PC-9 (cell line): ENCODE results near the gene RIMS3. TPM values are rescaled to one million over a fixed set of nuclear protein-coding genes. Genes with fewer than 3 reads are reported as not detected.

ENCODE experiments used
- BruUV-seq: library from RNA; stranded (reverse); fragments of 400-500 nt; replicated peaks from 2 replicates; lab custom pipeline; 2021; lab: Mats Ljungman, UMichigan
- CTCF ChIA-PET: fragments of 300-600 bp; sonication (Branson Sonifier 250); formaldehyde crosslinking; loops from one replicate; lab custom pipeline; 2022; ENCODE audit warnings: antibody characterized with exemption; lab: Charles Lee
- POLR2A ChIA-PET: fragments of 300-600 bp; sonication (Branson Sonifier 250); formaldehyde crosslinking; loops from one replicate; lab custom pipeline; 2022; ENCODE audit warnings: antibody characterized with exemption; ENCODE audit not compliant: unreplicated experiment; lab: Charles Lee
- DNase-seq, 2 experiments: peaks; one replicate each; pipeline versions ENCODE4 v3.0.0 to v3.0.0-alpha.2; 2015 to 2022; ENCODE audit warnings: mixed read lengths in 1 of 2
- H2AFZ ChIP-seq: fragments of 200-600 bp; sonication (generic); 2 replicates; pipeline ENCODE4 v1.8.1; 2017; ENCODE audit warnings: antibody characterized with exemption
- H3F3A ChIP-seq: fragments of 200-600 bp; sonication (generic); 2 replicates; pipeline ENCODE4 v1.8.1; 2017; ENCODE audit warnings: antibody characterized with exemption, mild to moderate bottlenecking, low read depth; ENCODE audit not compliant: insufficient read depth
- H3K27ac ChIP-seq: fragments of 200-600 bp; sonication (generic); 2 replicates; pipeline ENCODE4 v1.6.1; 2016; ENCODE audit warnings: mixed run types
- H3K27me3 ChIP-seq: fragments of 200-600 bp; sonication (generic); 2 replicates; pipeline ENCODE4 v1.6.1; 2016; ENCODE audit warnings: low read depth, mixed run types; ENCODE audit not compliant: insufficient read depth
- H3K36me3 ChIP-seq: fragments of 200-600 bp; sonication (generic); 2 replicates; pipeline ENCODE4 v1.6.1; 2016; ENCODE audit warnings: low read depth, mixed run types
- H3K4me1 ChIP-seq: fragments of 200-600 bp; sonication (generic); replicated peaks from 2 replicates; pipeline ENCODE4 v1.6.1; 2016; ENCODE audit warnings: mixed run types; ENCODE audit not compliant: insufficient read depth
- H3K4me2 ChIP-seq: fragments of 200-600 bp; sonication (generic); 2 replicates; pipeline ENCODE4 v1.6.1; 2017; ENCODE audit warnings: mixed run types
- H3K4me3 ChIP-seq: fragments of 200-600 bp; sonication (generic); 2 replicates; pipeline ENCODE4 v1.6.1; 2016; ENCODE audit warnings: mixed run types
- H3K79me2 ChIP-seq: fragments of 200-600 bp; sonication (generic); 2 replicates; pipeline ENCODE4 v1.6.1; 2017; ENCODE audit warnings: low read depth, mixed run types
- H3K9me2 ChIP-seq: fragments of 200-600 bp; sonication (generic); 2 replicates; pipeline ENCODE4 v1.8.1; 2017; ENCODE audit warnings: mild to moderate bottlenecking; ENCODE audit not compliant: insufficient read depth
- H3K9me3 ChIP-seq: fragments of 200-600 bp; sonication (generic); 2 replicates; pipeline ENCODE4 v1.8.1; 2016; ENCODE audit warnings: low read depth; ENCODE audit not compliant: insufficient read depth
- H4K20me1 ChIP-seq: fragments of 200-600 bp; sonication (generic); 2 replicates; pipeline ENCODE4 v1.8.1; 2017; ENCODE audit not compliant: insufficient read depth
- CTCF ChIP-seq: fragments of 200-600 bp; sonication (generic); conservative IDR thresholded peaks from 2 replicates; pipeline ENCODE4 v1.6.1; 2017; ENCODE audit warnings: mixed run types, antibody characterized with exemption, mild to moderate bottlenecking, moderate library complexity
- EZH2 ChIP-seq: fragments of 200-600 bp; sonication (generic); IDR thresholded peaks from 2 replicates; pipeline ENCODE4 v1.8.0; 2017; ENCODE audit warnings: antibody characterized with exemption, low read depth
- intact Hi-C: fragments of 100-400 bp; cut with micrococcal nuclease; formaldehyde crosslinking; loops from one replicate; pipeline ENCODE4 v1.10.0; 2022; ENCODE audit not compliant: unreplicated experiment
- total RNA-seq: library from RNA; stranded (reverse); gene quantifications from 2 replicates; pipeline ENCODE4 v1.2.3, GENCODE V29; 2021

The RIMS3 gene
- total RNA-seq, 1 experiment from 2014 or later, result 12.9 TPM

- CTCF ChIA-PET, result no interaction called here
- H3K4me2 ChIP-seq, result no peak overlapping the region
These were observed 15.4 kb downstream of the RIMS3 start for GRCh38 chr1:40650075-40650474.

DNA sequence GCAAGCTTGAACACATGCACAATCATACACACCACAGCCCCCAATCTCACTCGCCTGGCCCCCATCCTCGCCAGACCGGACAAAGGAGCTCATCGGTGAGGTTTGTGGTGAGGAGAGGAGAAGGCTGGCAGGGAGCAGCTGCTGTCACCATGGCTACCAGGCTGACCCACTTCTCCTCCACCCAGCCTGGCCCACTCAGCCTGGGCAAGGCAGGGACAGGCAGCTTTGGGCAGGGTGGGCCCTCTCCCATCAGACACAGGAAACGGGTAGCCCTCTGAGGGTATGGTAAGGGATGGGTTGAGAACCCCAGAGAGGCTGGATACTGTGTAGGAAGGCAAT, 15.9 kb downstream of the RIMS3 start:
- H3K4me2 ChIP-seq, result no peak overlapping the region
- no peaks in the 10 kb centered on the region for H3K9me2 ChIP-seq
- no peak overlapping the region for H3K4me3 ChIP-seq
- DNase-seq, result no peak
- no peak overlapping the region for H2AFZ ChIP-seq
- TF ChIP-seq CTCF, result no peak
- no peak for TF ChIP-seq EZH2
- ChIA-PET POLR2A (interaction anchor here (0.6 kb wide), 2 partner anchors 43 to 54 kb away, joined by 4 read pairs; no protein-coding TSS in a partner anchor), CTCF (no interaction called here)
- intact Hi-C loops, result no loop called here
- H4K20me1 ChIP-seq, result no peaks in the 10 kb centered on the region
- no TSS peak for BruUV-seq
- H3K79me2 ChIP-seq, result no peaks in the 10 kb centered on the region
- H3K27me3 ChIP-seq, result no peaks in the 10 kb centered on the region
- no peaks in the 10 kb centered on the region; the same call in 1 of the 2 replicates for H3K4me1 ChIP-seq
- 0 out of 2 replicates have a peak, but pooled peaks cover 3% of the 10 kb centered on the region for H3F3A ChIP-seq
- no peaks in the 10 kb centered on the region for H3K36me3 ChIP-seq
- no peak overlapping the region for H3K27ac ChIP-seq
- H3K9me3 ChIP-seq, result no peaks in the 10 kb centered on the region

More at GRCh38 chr1:40650075-40650474, 15.4 kb downstream of the RIMS3 start:
- intact Hi-C loops, result no loop called here
- H3K4me1 ChIP-seq, result no peaks in the 10 kb centered on the region; the same call in 1 of the 2 replicates
- no peak for DNase-seq
- POLR2A ChIA-PET, result interaction anchor here (0.6 kb wide), 1 partner anchor 53 kb away, joined by 4 read pairs; no protein-coding TSS in a partner anchor
- TF ChIP-seq EZH2, result no peak
- peak; percentile 41; the same call in 1 of the 2 replicates for TF ChIP-seq CTCF
- no peak overlapping the region for H3K27ac ChIP-seq
- H2AFZ ChIP-seq, result no peak overlapping the region
- 0 out of 2 replicates have a peak, but pooled peaks cover 3% of the 10 kb centered on the region for H3F3A ChIP-seq
- no peaks in the 10 kb centered on the region for H3K9me3 ChIP-seq
- no peaks in the 10 kb centered on the region for H3K79me2 ChIP-seq
- H4K20me1 ChIP-seq, result no peaks in the 10 kb centered on the region
- no peaks in the 10 kb centered on the region for H3K9me2 ChIP-seq
- H3K27me3 ChIP-seq, result no peaks in the 10 kb centered on the region
- H3K4me3 ChIP-seq, result no peak overlapping the region
- BruUV-seq, result no TSS peak
- no peaks in the 10 kb centered on the region for H3K36me3 ChIP-seq

DNA sequence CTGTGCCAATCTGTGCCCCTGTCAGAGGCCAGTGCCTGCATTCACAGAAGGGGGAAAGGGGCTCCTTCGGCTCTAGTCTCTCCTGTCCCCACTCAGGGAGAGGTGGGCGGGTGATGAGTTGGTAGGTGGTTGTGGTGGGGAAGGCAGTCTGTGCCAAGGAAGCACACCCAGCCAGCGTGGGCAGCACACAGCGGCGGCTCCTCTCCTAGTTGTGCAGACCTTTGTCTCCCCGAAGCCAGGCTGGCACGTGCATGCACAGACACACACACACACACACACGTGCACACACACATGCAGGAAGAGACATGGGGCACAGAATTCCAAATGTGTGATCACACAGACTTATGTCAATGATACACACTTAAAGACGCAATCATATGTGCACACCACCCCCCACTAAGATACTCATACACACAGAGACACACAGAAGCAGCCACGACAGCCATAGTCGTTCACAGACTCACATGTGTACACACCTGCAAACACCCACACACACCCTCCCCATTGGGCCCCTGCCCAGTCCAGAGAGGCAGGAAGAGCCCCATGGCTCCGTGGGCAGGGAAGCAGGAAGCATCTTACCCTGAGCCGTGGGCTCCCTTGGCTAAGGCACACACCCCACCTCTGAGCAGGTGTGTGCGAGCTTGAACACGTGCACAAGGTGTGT, 16.4 kb downstream of the RIMS3 start:
- intact Hi-C loops, result no loop called here
- CTCF ChIA-PET, result no interaction called here
- no peak overlapping the region for H3K4me2 ChIP-seq

More for the DNA sequence above, 16.4 kb downstream of the RIMS3 start:
- Histone ChIP-seq H3F3A (0 out of 2 replicates have a peak, but pooled peaks cover 3% of the 10 kb centered on the region), H4K20me1 (no peaks in the 10 kb centered on the region), H3K79me2 (no peaks in the 10 kb centered on the region), H3K4me1 (no peaks in the 10 kb centered on the region; the same call in 1 of the 2 replicates), H3K4me3 (no peak overlapping the region), H3K9me2 (no peaks in the 10 kb centered on the region), H2AFZ (no peak overlapping the region), H3K36me3 (no peaks in the 10 kb centered on the region), H3K27ac (no peak overlapping the region), H3K27me3 (no peaks in the 10 kb centered on the region), H3K9me3 (no peaks in the 10 kb centered on the region)
- no TSS peak for BruUV-seq
- POLR2A ChIA-PET, result interaction anchor here (0.6 kb wide), 1 partner anchor 43 kb away, joined by 4 read pairs; no protein-coding TSS in a partner anchor
- DNase-seq, result no peak
- TF ChIP-seq CTCF, result no peak
- TF ChIP-seq EZH2, result no peak
